H1 (cell line): Measurements from ENCODE around the gene CD164L2. TPM values are rescaled to one million over a fixed set of nuclear protein-coding genes. Genes with fewer than 3 reads are reported as not detected.

Experiments
- KDM5A ChIP-seq: fragments of 200-600 bp; IDR thresholded peaks from 2 replicates; pipeline ENCODE4 v1.7.1; 2012; ENCODE audit warnings: mild to moderate bottlenecking, low read length, inconsistent platforms, mixed read lengths
- SIN3A ChIP-seq, 2 experiments: IDR thresholded peaks in 1 of 2; conservative IDR thresholded peaks in 1 of 2; 2 replicates each; pipeline ENCODE4 v1.6.1; 2011 to 2012; ENCODE audit warnings: low read length in 2 of 2, improper control_type of control experiment in 1 of 2, low read depth in 1 of 2, mild to moderate bottlenecking in 1 of 2
- polyA plus RNA-seq, 7 experiments: library from polyadenylated mRNA; depleted of rRNA in 3 of 7; stranded (reverse) in 5 of 7; unstranded in 2 of 7; fragments of >200 nt in 5 of 7; fragments of 200-250 nt in 2 of 7; gene quantifications; 1 replicate in 5 of 7; 2 replicates in 1 of 7; 4 replicates in 1 of 7; pipeline versions ENCODE4 v1.2.1 to v1.2.3, GENCODE V29; 2011 to 2013; ENCODE audit warnings: missing spikeins in 2 of 7, mixed read lengths in 2 of 7
- total RNA-seq: library from RNA; stranded (reverse); fragmentation: NEBNext Ultra II Directional; extraction: Animal tissue kit (Norgen Biotek cat#: 25700); gene quantifications from 2 replicates; pipeline ENCODE4 v1.2.1, GENCODE V29; 2021

Gene CD164L2
- total and polyA plus RNA-seq, 2 of the 8 experiments (the other 6 are each of a cell fraction or from before 2014, with no cell fraction given), result 3.3 TPM

DNA sequence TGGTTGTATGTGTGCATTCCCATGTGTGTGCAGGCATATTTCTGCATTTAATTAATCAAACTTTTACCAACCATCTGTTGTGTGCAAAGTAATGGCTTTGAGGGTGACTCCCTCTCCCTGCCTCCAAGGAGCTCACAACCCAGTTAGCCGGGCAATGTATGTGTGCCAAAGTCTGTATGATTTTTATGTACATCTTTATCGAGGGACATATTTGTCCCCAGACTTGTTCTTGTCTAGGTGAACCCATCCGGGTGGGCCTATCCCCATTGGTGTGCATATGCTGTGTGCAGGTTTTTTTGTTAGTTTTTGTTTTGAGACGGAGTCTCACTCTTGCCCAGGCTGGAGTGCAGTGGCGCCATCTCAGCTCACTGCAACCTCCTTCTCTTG is 39.5 kb downstream of the CD164L2 start (continued):
- TF ChIP-seq SIN3A (conservative IDR thresholded peaks at IDR 0.05 in 1 of 2, IDR thresholded peaks at IDR 0.05 in 1 of 2; ENCODE audit: low read depth in 1 of 2, low read length in 2 of 2), result no peak
- no peak for TF ChIP-seq KDM5A
- TF ChIP-seq, all 59 proteins: peak for 0
